SK-N-SH treated with all-trans-retinoic acid at 6 μM for 48 hours (cell line): ENCODE results near the gene KIAA1217.

Experiments
- ATAC-seq: fragments of 200-7000 bp; cut with Tn5 transposase; 3 replicates; pipeline ENCODE4 v1.9.1; 2020; ENCODE audit warnings: mild to moderate bottlenecking, moderate library complexity
- ARNTL ChIP-seq: fragments of 450-650 bp; formaldehyde crosslinking; IDR thresholded peaks from 2 replicates; pipeline ENCODE4 v1.5.0; 2020; ENCODE audit warnings: low read depth, mild to moderate bottlenecking, moderate library complexity, borderline replicate concordance
- BACH2 ChIP-seq: fragments of 250-450 bp; sonication (Bioruptor Pico); IDR thresholded peaks from 2 replicates; pipeline ENCODE4 v1.9.0; 2021; ENCODE audit warnings: mild to moderate bottlenecking, borderline replicate concordance
- CSDC2 ChIP-seq: fragments of 250-450 bp; sonication (Bioruptor Pico); IDR thresholded peaks from 2 replicates; pipeline ENCODE4 v1.5.0; 2020; ENCODE audit warnings: mild to moderate bottlenecking, moderate library complexity
- CSRNP3 ChIP-seq: fragments of 250-450 bp; sonication (Bioruptor Pico); IDR thresholded peaks from 2 replicates; pipeline ENCODE4 v1.5.1; 2021; ENCODE audit warnings: mild to moderate bottlenecking, moderate library complexity
- ESRRG ChIP-seq: fragments of 250-450 bp; sonication (Bioruptor Pico); IDR thresholded peaks from 2 replicates; pipeline ENCODE4 v1.6.1; 2021; ENCODE audit warnings: mild to moderate bottlenecking
- GLIS3 ChIP-seq: fragments of 250-450 bp; sonication (Bioruptor Pico); IDR thresholded peaks from 2 replicates; pipeline ENCODE4 v1.5.0; 2020; ENCODE audit warnings: mild to moderate bottlenecking, moderate library complexity
- OSR1 ChIP-seq: fragments of 250-450 bp; sonication (Bioruptor Pico); IDR thresholded peaks from 2 replicates; pipeline ENCODE4 v1.8.0; 2022; ENCODE audit warnings: moderate library complexity, mild to moderate bottlenecking, inconsistent platforms
- PATZ1 ChIP-seq: fragments of 250-450 bp; sonication (Bioruptor Pico); IDR thresholded peaks from 2 replicates; pipeline ENCODE4 v1.8.0; 2020; ENCODE audit warnings: mild to moderate bottlenecking, moderate library complexity, borderline replicate concordance
- PPARA ChIP-seq: fragments of 250-450 bp; sonication (Bioruptor Pico); IDR thresholded peaks from 2 replicates; pipeline ENCODE4 v1.5.0; 2020; ENCODE audit warnings: mild to moderate bottlenecking, borderline replicate concordance
- RARB ChIP-seq: fragments of 250-450 bp; sonication (Bioruptor Pico); IDR thresholded peaks from 2 replicates; pipeline ENCODE4 v1.8.0; 2021; ENCODE audit warnings: mild to moderate bottlenecking, moderate library complexity
- SNAI2 ChIP-seq: fragments of 250-450 bp; sonication (Bioruptor Pico); IDR thresholded peaks from 2 replicates; pipeline ENCODE4 v1.5.0; 2020; ENCODE audit warnings: mild to moderate bottlenecking, moderate library complexity
- TCF4 ChIP-seq: fragments of 250-450 bp; sonication (Bioruptor Pico); IDR thresholded peaks from 2 replicates; pipeline ENCODE4 v1.8.0; 2021; ENCODE audit warnings: mild to moderate bottlenecking, moderate library complexity, borderline replicate concordance
- TSHZ2 ChIP-seq: fragments of 250-450 bp; sonication (Bioruptor Pico); IDR thresholded peaks from 2 replicates; pipeline ENCODE4 v1.5.0; 2020; ENCODE audit warnings: mild to moderate bottlenecking, moderate library complexity
- ZC3H10 ChIP-seq: fragments of 250-450 bp; sonication (Bioruptor Pico); IDR thresholded peaks from 2 replicates; pipeline ENCODE4 v1.5.1; 2021; ENCODE audit warnings: mild to moderate bottlenecking, moderate library complexity
- ZFP3 ChIP-seq: fragments of 250-450 bp; sonication (Bioruptor Pico); IDR thresholded peaks from 2 replicates; pipeline ENCODE4 v1.5.0; 2020; ENCODE audit warnings: mild to moderate bottlenecking, moderate library complexity
- ZFP30 ChIP-seq: fragments of 450-650 bp; formaldehyde crosslinking; IDR thresholded peaks from 2 replicates; pipeline ENCODE4 v1.5.0; 2022; ENCODE audit warnings: mild to moderate bottlenecking, moderate library complexity
- ZNF565 ChIP-seq: fragments of 450-650 bp; formaldehyde crosslinking; conservative IDR thresholded peaks from 2 replicates; pipeline ENCODE4 v1.5.0; 2020; ENCODE audit warnings: low read depth, mild to moderate bottlenecking, moderate library complexity
- ZNF70 ChIP-seq: fragments of 450-650 bp; formaldehyde crosslinking; IDR thresholded peaks from 2 replicates; pipeline ENCODE4 v1.5.0; 2020; ENCODE audit warnings: mild to moderate bottlenecking, moderate library complexity
- TF ChIP-seq, protein P1 (sequence below): fragments of 250-450 bp; sonication (Bioruptor Pico); IDR thresholded peaks from 2 replicates; pipeline ENCODE4 v1.5.1; 2020; ENCODE audit warnings: low read depth, mild to moderate bottlenecking, moderate library complexity

Gene KIAA1217

GRCh38 chr10:24351961-24352360 lies 143.0 kb downstream of the KIAA1217 start:
- TF ChIP-seq SNAI2 (CRISPR knock-in tag) (no peak), ESRRG (CRISPR knock-in tag) (no peak), TCF4 (CRISPR knock-in tag) (no peak), ZFP30 (no peak), ARNTL (CRISPR knock-in tag) (no peak), ZNF565 (CRISPR knock-in tag) (no peak), RARB (no peak), BACH2 (CRISPR knock-in tag) (no peak), PATZ1 (CRISPR knock-in tag) (no peak), ZNF70 (CRISPR knock-in tag) (no peak), CSRNP3 (no peak), OSR1 (CRISPR knock-in tag) (no peak), GLIS3 (CRISPR knock-in tag) (no peak), PPARA (CRISPR knock-in tag) (no peak), ZC3H10 (CRISPR knock-in tag) (no peak)
- ATAC-seq: no peak

GRCh38 chr10:24352399-24352798 lies 143.5 kb downstream of the KIAA1217 start:
- no peak for ATAC-seq

More at GRCh38 chr10:24352399-24352798, 143.5 kb downstream of the KIAA1217 start:
- TF ChIP-seq RARB: no peak
- no peak for TF ChIP-seq ZFP3
- no peak for TF ChIP-seq TSHZ2 (CRISPR knock-in tag)
- TF ChIP-seq, protein P1, sequence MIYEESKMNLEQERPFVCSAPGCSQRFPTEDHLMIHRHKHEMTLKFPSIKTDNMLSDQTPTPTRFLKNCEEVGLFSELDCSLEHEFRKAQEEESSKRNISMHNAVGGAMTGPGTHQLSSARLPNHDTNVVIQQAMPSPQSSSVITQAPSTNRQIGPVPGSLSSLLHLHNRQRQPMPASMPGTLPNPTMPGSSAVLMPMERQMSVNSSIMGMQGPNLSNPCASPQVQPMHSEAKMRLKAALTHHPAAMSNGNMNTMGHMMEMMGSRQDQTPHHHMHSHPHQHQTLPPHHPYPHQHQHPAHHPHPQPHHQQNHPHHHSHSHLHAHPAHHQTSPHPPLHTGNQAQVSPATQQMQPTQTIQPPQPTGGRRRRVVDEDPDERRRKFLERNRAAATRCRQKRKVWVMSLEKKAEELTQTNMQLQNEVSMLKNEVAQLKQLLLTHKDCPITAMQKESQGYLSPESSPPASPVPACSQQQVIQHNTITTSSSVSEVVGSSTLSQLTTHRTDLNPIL (CRISPR knock-in tag): no peak
- TF ChIP-seq ZFP30: no peak
- no peak for TF ChIP-seq CSDC2
- no peak for TF ChIP-seq ARNTL (CRISPR knock-in tag)
- TF ChIP-seq ZC3H10 (CRISPR knock-in tag): no peak
- TF ChIP-seq ZNF70 (CRISPR knock-in tag): no peak
- TF ChIP-seq BACH2 (CRISPR knock-in tag): no peak
- TF ChIP-seq CSRNP3: no peak
